LNCAP (cell line): Measurements from ENCODE around the gene PNLIPRP2.

ENCODE experiments used
- TF ChIP-seq, protein P1 (sequence below): fragments of 450-650 bp; IDR thresholded peaks from 2 replicates; pipeline ENCODE4 v1.5.1; 2017; ENCODE audit warnings: mild to moderate bottlenecking

The PNLIPRP2 gene

GRCh38 chr10:116668018-116668417 is 47.3 kb downstream of the PNLIPRP2 start:
- TF ChIP-seq, protein P1, sequence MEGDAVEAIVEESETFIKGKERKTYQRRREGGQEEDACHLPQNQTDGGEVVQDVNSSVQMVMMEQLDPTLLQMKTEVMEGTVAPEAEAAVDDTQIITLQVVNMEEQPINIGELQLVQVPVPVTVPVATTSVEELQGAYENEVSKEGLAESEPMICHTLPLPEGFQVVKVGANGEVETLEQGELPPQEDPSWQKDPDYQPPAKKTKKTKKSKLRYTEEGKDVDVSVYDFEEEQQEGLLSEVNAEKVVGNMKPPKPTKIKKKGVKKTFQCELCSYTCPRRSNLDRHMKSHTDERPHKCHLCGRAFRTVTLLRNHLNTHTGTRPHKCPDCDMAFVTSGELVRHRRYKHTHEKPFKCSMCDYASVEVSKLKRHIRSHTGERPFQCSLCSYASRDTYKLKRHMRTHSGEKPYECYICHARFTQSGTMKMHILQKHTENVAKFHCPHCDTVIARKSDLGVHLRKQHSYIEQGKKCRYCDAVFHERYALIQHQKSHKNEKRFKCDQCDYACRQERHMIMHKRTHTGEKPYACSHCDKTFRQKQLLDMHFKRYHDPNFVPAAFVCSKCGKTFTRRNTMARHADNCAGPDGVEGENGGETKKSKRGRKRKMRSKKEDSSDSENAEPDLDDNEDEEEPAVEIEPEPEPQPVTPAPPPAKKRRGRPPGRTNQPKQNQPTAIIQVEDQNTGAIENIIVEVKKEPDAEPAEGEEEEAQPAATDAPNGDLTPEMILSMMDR, result no peak

DNA sequence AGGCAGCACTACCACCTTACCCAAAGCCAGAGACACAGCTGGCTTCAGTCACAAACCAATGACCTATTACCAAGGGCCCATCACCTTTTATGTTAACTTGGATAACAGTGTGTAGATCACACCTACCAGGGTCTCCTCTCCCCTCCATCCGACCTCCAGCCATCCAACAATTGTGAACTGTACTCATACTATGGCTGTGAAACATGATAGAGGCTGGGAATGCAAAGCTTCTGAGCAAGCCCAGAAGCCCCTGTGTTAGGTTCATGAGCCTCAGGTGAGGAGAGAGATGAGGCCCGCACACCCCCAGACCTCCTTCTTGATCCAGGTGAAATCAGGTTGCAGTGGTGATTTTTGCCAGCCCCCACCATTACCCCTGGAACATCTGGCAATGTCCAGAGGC is 47.7 kb downstream of the PNLIPRP2 start:
- TF ChIP-seq, protein P1, result no peak

- TF ChIP-seq, protein P1, result no peak
Measured at GRCh38 chr10:116669080-116669479, 48.3 kb downstream of the PNLIPRP2 start.

- TF ChIP-seq, protein P1, result no peak
Measured at GRCh38 chr10:116669832-116670644, 49.3 kb downstream of the PNLIPRP2 start.

GRCh38 chr10:116670706-116671105 is 50.0 kb downstream of the PNLIPRP2 start:
- TF ChIP-seq, protein P1, result no peak

GRCh38 chr10:116671274-116671926 is 50.6 kb downstream of the PNLIPRP2 start:
- TF ChIP-seq, protein P1, result no peak

DNA sequence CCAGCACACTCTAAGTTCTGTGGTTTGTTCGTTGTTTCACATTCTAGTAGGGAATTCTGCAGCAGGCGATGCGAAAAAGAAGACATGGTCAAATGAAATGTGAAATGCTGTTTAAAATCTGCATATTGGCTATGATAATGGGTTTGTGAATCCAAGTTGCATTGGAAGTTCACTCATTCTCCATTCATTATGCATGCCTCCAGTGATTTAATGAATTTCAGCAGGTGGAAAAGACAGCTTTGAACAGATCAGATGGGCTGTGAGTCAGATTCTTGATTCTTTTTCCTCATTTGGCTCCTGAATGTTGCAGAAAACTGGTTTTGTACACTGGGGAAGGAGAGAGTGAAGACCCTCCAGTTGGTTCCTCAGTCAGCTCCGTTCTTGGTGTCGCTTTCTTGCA is 52.1 kb downstream of the PNLIPRP2 start:
- TF ChIP-seq, protein P1, result no peak
